ENCODE data around the gene C2orf78.

The C2orf78 gene

GRCh38 chr2:73855526-73855925, 71.5 kb downstream of the C2orf78 start:
- H3K36me3 ChIP-seq (replicated peaks; ENCODE audit: low read depth, low read length) = peaks cover 65% of the 10 kb centered on the region
- H3K27me3 ChIP-seq (ENCODE audit: low read depth, low read length) = no peaks in the 10 kb centered on the region
- H2AFZ ChIP-seq (ENCODE audit: low read depth, low read length) = no peak overlapping the region
- H3K9ac ChIP-seq (ENCODE audit: low read length) = no peak overlapping the region
- H4K20me1 ChIP-seq (ENCODE audit: insufficient read depth, low read length) = no peaks in the 10 kb centered on the region
- TF ChIP-seq CTCF (IDR thresholded peaks at IDR 0.05; ENCODE audit: low read depth, low read length) (no peak), EZH2phosphoT487 (IDR thresholded peaks at IDR 0.05; ENCODE audit: low read depth) (no peak)
- H3K4me2 ChIP-seq (ENCODE audit: low read length) = no peak overlapping the region
- H3K27ac ChIP-seq (ENCODE audit: low read length) = no peak overlapping the region
- no peak overlapping the region for H3K4me3 ChIP-seq (ENCODE audit: low read length)
- no peaks in the 10 kb centered on the region for H3K9me3 ChIP-seq (ENCODE audit: insufficient read depth, low read length)
- H3K4me1 ChIP-seq (ENCODE audit: low read length) = no peaks in the 10 kb centered on the region
- no peaks in the 10 kb centered on the region for H3K79me2 ChIP-seq (ENCODE audit: low read length)

DNA sequence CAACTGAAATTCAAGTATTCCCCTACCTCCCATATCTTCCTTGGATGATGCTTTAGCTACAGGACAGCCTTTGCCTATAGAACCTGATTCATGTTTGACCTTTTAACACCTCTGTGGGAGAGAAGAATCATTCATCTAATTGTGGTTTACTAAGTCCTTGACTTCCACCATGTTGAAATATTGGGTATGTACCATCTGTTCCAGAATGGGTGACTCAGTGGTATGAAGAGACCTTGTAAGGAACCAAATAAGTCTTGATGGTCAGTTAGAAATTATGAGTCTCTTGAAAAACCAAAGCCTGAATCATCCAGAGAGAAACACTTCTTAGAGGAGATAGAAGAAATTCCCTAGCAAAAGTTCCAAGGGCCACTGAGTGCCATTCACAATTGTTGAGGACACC, 72.2 kb downstream of the C2orf78 start:
- no peak overlapping the region for H3K4me2 ChIP-seq (ENCODE audit: low read length)

GRCh38 chr2:73859721-73860586, 76.0 kb downstream of the C2orf78 start:
- H3K4me3 ChIP-seq (ENCODE audit: low read length) = no peak overlapping the region
- no peaks in the 10 kb centered on the region for H3K79me2 ChIP-seq (ENCODE audit: low read length)
- H3K27me3 ChIP-seq (ENCODE audit: low read depth, low read length) = no peaks in the 10 kb centered on the region
- TF ChIP-seq CTCF (IDR thresholded peaks at IDR 0.05; ENCODE audit: low read depth, low read length) (no peak), EZH2phosphoT487 (IDR thresholded peaks at IDR 0.05; ENCODE audit: low read depth) (no peak)
- H3K36me3 ChIP-seq (replicated peaks; ENCODE audit: low read depth, low read length) = peaks cover 71% of the 10 kb centered on the region
- no peaks in the 10 kb centered on the region for H4K20me1 ChIP-seq (ENCODE audit: insufficient read depth, low read length)
- no peaks in the 10 kb centered on the region for H3K4me1 ChIP-seq (ENCODE audit: low read length)
- H3K27ac ChIP-seq (ENCODE audit: low read length) = no peak overlapping the region
- H3K4me2 ChIP-seq (ENCODE audit: low read length) = no peak overlapping the region
- no peaks in the 10 kb centered on the region for H3K9me3 ChIP-seq (ENCODE audit: insufficient read depth, low read length)
- no peak overlapping the region for H2AFZ ChIP-seq (ENCODE audit: low read depth, low read length)
- H3K9ac ChIP-seq (ENCODE audit: low read length) = no peak overlapping the region

More for the DNA sequence above, 72.2 kb downstream of the C2orf78 start:
- TF ChIP-seq EZH2phosphoT487 (IDR thresholded peaks at IDR 0.05; ENCODE audit: low read depth) (no peak), CTCF (IDR thresholded peaks at IDR 0.05; ENCODE audit: low read depth, low read length) (no peak)
- no peak overlapping the region for H2AFZ ChIP-seq (ENCODE audit: low read depth, low read length)
- H3K9me3 ChIP-seq (ENCODE audit: insufficient read depth, low read length) = no peaks in the 10 kb centered on the region
- H3K27me3 ChIP-seq (ENCODE audit: low read depth, low read length) = no peaks in the 10 kb centered on the region
- no peak overlapping the region for H3K4me3 ChIP-seq (ENCODE audit: low read length)
- no peak overlapping the region for H3K27ac ChIP-seq (ENCODE audit: low read length)
- no peaks in the 10 kb centered on the region for H3K79me2 ChIP-seq (ENCODE audit: low read length)
- no peaks in the 10 kb centered on the region for H4K20me1 ChIP-seq (ENCODE audit: insufficient read depth, low read length)
- H3K36me3 ChIP-seq (replicated peaks; ENCODE audit: low read depth, low read length) = peaks cover 69% of the 10 kb centered on the region
- H3K9ac ChIP-seq (ENCODE audit: low read length) = no peak overlapping the region
- no peaks in the 10 kb centered on the region for H3K4me1 ChIP-seq (ENCODE audit: low read length)

DNA sequence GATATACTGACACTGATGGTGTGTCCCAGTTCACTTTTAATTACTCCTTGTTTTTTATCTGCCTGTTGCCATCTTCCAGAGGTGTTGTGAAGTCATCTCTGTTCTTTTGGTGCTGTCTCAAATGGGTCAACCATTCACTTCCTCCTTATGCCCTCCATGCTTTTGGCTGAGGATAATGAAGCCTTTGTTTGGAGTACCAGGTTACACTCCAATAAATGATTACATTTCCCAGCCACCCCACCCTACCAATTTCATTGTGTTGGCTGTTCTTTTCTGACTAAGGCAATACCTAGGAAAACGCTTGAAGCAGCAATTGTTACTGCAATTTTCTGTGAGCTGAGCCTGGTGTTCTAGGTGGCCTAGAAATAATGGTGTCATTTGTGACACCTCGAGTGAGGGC, 79.0 kb downstream of the C2orf78 start:
- H3K36me3 ChIP-seq (replicated peaks; ENCODE audit: low read depth, low read length) = peaks cover 62% of the 10 kb centered on the region
- TF ChIP-seq CTCF (IDR thresholded peaks at IDR 0.05; ENCODE audit: low read depth, low read length) (no peak), EZH2phosphoT487 (IDR thresholded peaks at IDR 0.05; ENCODE audit: low read depth) (no peak)

More for the DNA sequence above, 79.0 kb downstream of the C2orf78 start:
- H2AFZ ChIP-seq (ENCODE audit: low read depth, low read length) = no peak overlapping the region
- H3K4me2 ChIP-seq (ENCODE audit: low read length) = no peak overlapping the region
- H4K20me1 ChIP-seq (ENCODE audit: insufficient read depth, low read length) = no peaks in the 10 kb centered on the region
- no peaks in the 10 kb centered on the region for H3K4me1 ChIP-seq (ENCODE audit: low read length)
- no peaks in the 10 kb centered on the region for H3K9me3 ChIP-seq (ENCODE audit: insufficient read depth, low read length)
- H3K9ac ChIP-seq (ENCODE audit: low read length) = no peak overlapping the region
- H3K27me3 ChIP-seq (ENCODE audit: low read depth, low read length) = no peaks in the 10 kb centered on the region
- no peak overlapping the region for H3K4me3 ChIP-seq (ENCODE audit: low read length)
- no peak overlapping the region for H3K27ac ChIP-seq (ENCODE audit: low read length)
- H3K79me2 ChIP-seq (ENCODE audit: low read length) = no peaks in the 10 kb centered on the region

All from OCI-LY3 (cell line).